Ureter (tissue), 1 donor: ENCODE data around the gene FAM153A. TPM values are rescaled to one million over a fixed set of nuclear protein-coding genes. Genes with fewer than 3 reads are reported as not detected.
"Not testable (repeated sequence)": the region's sequence is repeated elsewhere in the genome, so short reads cannot be mapped to it uniquely, and the experiment has no call there.

ENCODE experiments used
- DNase-seq: peaks from one replicate; pipeline ENCODE4 v3.0.0-alpha.2; 2020; ENCODE audit warnings: low spot score
- total RNA-seq: library from RNA; stranded (reverse); gene quantifications from one replicate; pipeline ENCODE4 v1.2.4, GENCODE V29; 2023
- donor health status: DM: yes; HTN: yes; CAD: no.

The FAM153A gene
- total RNA-seq, 1 donor from 2014 or later = 35.5 TPM

DNA sequence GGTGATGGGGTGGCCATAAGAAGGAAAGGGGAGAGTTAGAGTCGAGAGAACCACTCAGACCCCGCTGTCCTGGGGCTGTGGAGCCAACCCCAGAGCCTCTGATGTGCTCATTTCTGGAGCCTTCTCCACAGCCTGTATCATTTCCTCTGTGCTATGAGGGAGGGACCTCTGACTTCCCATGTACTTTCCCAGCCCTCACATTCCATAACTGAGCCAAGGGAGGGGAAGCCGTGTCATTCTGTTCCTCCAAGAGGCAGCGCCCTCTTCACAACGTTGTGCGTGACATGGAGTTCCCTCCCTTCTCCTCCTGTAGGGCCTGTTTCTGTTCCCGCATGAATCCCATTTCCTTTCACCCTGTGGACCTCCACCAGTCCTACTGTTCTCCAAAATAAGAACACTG, 57.8 kb downstream of the FAM153A start:
- DNase-seq = not testable (repeated sequence)

DNA sequence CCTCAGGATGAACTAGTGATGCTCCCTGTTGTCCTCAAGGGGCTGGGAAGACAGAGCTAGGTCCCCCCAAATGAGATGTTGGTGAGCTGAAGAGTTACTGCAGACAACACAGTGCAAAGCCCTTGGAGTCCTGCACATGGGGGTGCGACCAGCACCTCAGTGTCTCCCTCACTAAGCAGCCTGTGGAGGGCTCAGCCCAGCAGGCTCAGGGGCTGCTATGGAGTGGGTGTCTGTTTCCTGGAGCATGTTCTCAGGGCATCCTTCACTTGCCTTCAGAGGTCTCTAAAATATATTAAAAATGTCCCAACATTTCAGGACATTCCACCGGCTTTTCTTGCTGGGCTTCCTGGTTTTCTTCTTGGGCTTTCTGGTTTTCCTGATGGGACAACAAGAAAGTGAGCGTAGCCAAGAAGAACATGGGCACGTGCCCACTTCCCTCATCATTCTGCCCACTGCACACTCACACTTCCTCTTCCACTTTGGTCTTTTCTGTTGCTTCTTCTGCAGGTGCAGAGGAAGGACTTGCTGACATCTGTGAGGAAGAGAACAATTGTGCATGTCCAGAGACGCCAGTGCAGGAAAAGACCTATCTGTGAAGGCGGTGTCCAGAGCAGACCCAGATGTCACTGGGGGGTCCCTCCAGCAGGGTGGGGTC, 58.7 kb downstream of the FAM153A start:
- DNase-seq = not testable (repeated sequence)

- DNase-seq = not testable (repeated sequence)
Observed at GRCh38 chr5:177722829-177723228, 59.9 kb downstream of the FAM153A start.

- not testable (repeated sequence) for DNase-seq
Observed at GRCh38 chr5:177719989-177720388, 62.7 kb downstream of the FAM153A start.

- not testable (repeated sequence) for DNase-seq
Observed at GRCh38 chr5:177715423-177715822, 67.3 kb downstream of the FAM153A start.

DNA sequence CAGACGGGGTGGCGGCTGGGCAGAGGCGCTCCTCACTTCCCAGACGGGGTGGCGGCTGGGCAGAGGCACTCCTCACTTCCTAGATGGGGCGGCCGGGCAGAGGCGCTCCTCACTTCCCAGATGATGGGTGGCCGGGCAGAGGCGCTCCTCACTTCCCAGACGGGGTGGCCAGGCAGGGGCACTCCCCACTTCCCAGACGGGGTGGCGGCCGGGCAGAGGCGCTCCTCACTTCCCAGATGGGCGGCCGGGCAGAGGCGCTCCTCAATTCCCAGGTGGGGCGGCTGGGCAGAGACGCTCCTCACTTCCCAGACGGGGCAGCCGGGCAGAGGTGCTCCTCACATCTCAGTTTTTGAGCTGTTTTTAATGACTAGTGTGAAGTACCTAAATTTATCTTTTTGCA, 86.6 kb downstream of the FAM153A start:
- DNase-seq = not testable (repeated sequence)

DNA sequence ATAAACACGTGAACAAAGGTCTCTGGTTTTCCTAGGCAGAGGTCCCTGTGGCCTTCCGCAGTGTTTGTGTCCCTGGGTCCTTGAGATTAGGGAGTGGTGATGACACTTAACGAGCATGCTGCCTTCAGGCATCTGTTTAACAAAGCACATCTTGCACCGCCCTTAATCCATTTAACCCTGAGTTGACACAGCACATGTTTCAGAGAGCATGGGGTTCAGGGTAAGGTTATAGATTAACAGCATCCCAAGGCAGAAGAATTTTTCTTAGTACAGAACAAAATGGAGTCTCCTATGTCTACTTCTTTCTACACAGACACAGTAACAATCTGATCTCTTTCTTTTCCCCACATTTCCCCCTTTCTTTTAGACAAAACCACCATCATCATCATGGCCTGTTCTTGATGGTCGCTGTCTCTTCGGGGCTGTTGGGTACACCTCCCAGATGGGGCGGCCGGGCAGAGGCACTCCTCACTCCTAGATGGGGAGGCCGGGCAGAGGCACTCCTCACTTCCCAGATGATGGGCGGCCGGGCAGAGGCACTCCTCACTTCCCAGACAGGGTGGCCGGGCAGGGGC, 87.3 kb downstream of the FAM153A start:
- not testable (repeated sequence) for DNase-seq

- not testable (repeated sequence) for DNase-seq
Observed at GRCh38 chr5:177694518-177694835, 88.2 kb downstream of the FAM153A start.

GRCh38 chr5:177693671-177694517, 88.8 kb downstream of the FAM153A start:
- peak; percentile 58 for DNase-seq

GRCh38 chr5:177692969-177693368, 89.7 kb downstream of the FAM153A start:
- DNase-seq = not testable (repeated sequence)

GRCh38 chr5:177692507-177692906, 90.2 kb downstream of the FAM153A start:
- not testable (repeated sequence) for DNase-seq

DNA sequence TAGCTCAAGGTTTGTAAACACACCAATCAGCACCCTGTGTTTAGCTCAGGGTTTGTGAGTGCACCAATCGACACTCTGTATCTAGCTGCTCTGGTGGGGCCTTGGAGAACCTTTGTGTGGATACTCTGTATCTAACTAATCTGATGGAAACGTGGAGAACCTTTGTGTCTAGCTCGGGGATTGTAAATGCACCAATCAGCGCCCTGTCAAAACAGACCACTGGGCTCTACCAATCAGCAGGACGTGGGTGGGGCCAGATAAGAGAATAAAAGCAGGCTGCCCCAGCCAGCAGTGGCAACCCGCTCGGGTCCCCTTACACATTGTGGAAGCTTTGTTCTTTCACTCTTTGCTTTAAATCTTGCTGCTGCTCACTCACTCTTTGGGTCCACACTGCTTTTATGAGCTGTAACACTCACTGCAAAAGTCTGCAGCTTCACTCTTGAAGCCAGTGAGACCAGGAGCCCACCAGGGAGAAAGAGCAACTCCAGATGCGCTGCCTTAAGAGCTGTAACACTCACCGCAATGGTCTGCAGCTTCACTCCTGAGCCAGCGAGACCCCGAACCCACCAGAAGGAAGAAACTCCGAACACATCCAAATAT, 93.6 kb downstream of the FAM153A start:
- not testable (repeated sequence) for DNase-seq

DNA sequence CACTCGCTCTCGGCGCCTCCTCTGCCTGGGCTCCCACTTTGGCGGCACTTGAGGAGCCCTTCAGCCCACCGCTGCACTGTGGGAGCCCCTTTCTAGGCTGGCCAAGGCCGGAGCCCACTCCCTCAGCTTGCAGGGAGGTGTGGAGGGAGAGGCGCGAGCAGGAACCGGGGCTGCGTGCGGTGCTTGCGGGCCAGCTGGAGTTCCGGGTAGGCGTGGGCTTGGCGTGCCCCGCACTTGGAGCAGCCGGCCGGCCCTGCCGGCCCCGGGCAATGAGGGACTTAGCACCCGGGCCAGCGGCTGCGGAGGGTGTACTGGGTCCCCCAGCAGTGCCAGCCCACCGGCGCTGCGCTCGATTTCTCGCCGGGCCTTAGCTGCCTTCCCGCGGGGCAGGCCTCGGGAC, 94.6 kb downstream of the FAM153A start:
- not testable (repeated sequence) for DNase-seq

GRCh38 chr5:177681920-177682319, 100.8 kb downstream of the FAM153A start:
- not testable (repeated sequence) for DNase-seq

Other genes starting within 250 kb of the FAM153A start
- 76.0 TPM for gene FAM193B, start 228.3 kb downstream of the FAM153A start, total RNA-seq
- gene TMED9, start 190.7 kb downstream of the FAM153A start, total RNA-seq = 137 TPM
- 45.7 TPM for gene B4GALT7, start 182.8 kb downstream of the FAM153A start, total RNA-seq
- gene PROP1, start 213.3 kb upstream of the FAM153A start, total RNA-seq = not detected